Epithelial cell of proximal tubule (primary cell): ENCODE data around the gene IGFALS. TPM values are rescaled to one million over a fixed set of nuclear protein-coding genes. Genes with fewer than 3 reads are reported as not detected.

Experiments
- DNase-seq: peaks from one replicate; pipeline ENCODE4 v3.0.0-alpha.2; 2011; ENCODE audit warnings: low read depth
- H3K4me3 ChIP-seq: 2 replicates; pipeline ENCODE4 v1.5.1; 2011; ENCODE audit warnings: low read depth, mild to moderate bottlenecking, low read length
- total RNA-seq: library from RNA; depleted of rRNA; stranded (reverse); fragments of >200 nt; gene quantifications from 2 replicates; pipeline ENCODE4 v1.2.3, GENCODE V29; 2015
- TF ChIP-seq, protein P1 (sequence below): conservative IDR thresholded peaks from 2 replicates; pipeline ENCODE4 v1.5.1; 2012; ENCODE audit warnings: low read depth, mild to moderate bottlenecking, low read length

IGFALS gene
- total RNA-seq, 1 donor from 2014 or later, result 2.6 TPM

DNA sequence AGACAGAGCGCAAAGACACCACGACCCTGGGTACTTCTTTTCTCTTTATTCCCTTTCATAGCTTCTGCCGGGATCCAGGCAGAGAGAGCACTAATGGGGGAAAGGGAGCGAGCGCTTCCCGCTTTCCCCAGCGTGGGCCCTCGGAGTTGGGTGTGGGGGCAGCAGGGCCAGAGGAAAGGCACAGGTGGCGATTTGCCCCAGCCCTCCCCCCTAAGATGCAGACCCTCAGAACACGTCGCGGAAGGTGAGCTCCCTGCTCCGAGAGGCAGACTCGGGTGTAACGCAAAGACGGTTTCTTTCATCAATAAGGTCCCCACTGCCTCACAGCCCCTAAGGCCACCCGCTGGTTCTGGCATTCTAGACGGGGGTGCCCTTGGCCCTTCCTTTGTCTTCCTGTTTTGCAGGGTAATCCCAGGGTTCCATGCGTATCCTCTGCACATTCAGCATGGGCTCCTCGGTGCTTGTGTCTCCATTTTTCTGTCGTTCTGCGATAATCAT lies 21.6 kb downstream of the IGFALS start:
- TF ChIP-seq, protein P1, sequence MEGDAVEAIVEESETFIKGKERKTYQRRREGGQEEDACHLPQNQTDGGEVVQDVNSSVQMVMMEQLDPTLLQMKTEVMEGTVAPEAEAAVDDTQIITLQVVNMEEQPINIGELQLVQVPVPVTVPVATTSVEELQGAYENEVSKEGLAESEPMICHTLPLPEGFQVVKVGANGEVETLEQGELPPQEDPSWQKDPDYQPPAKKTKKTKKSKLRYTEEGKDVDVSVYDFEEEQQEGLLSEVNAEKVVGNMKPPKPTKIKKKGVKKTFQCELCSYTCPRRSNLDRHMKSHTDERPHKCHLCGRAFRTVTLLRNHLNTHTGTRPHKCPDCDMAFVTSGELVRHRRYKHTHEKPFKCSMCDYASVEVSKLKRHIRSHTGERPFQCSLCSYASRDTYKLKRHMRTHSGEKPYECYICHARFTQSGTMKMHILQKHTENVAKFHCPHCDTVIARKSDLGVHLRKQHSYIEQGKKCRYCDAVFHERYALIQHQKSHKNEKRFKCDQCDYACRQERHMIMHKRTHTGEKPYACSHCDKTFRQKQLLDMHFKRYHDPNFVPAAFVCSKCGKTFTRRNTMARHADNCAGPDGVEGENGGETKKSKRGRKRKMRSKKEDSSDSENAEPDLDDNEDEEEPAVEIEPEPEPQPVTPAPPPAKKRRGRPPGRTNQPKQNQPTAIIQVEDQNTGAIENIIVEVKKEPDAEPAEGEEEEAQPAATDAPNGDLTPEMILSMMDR, result no peak
- DNase-seq, result no peak
- H3K4me3 ChIP-seq, result peak overlapping the region; percentile 85

DNA sequence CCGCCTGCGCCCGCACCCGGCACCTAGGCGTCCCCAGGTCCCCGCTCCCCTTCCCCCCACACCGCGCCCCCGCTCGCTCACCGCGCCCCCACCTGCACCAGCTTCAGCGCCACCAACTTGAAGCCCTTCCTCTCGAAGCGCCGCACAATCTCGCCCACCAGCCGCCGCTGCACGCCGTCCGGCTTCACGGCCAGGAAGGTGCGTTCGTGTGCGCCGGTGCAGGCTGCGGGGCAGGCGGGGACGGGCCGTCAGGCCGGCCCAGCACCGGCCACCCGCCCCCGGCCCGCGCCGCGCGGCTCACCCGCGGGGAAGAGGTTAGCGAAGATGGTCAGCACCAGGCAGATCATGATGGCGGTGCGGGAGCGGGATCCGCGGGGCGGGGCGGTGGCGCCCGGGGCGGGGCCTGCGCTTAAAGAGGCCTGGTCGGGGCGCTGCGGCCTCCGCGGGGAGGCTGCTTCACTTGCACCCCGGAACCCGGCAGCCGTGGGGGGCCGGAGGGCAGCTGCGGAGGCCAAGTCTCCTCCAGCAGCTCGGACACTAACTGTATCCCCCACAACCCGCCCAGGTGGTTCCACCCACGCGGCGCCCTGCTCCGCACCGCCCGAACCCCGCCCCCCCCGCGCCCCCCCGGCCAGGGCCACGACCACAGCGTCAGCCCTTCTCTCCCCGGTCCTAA lies 22.2 kb downstream of the IGFALS start, which contains the start of gene NME3:
TSS of gene NME3 (minus strand) at position 356 of the 676 bp plus-strand sequence. CDS start at position 347, 9 bp downstream.
- peak within 1 kb of the TSS; percentile 85 for H3K4me3 ChIP-seq
- TF ChIP-seq, protein P1, result no peak
- no peak for DNase-seq

DNA sequence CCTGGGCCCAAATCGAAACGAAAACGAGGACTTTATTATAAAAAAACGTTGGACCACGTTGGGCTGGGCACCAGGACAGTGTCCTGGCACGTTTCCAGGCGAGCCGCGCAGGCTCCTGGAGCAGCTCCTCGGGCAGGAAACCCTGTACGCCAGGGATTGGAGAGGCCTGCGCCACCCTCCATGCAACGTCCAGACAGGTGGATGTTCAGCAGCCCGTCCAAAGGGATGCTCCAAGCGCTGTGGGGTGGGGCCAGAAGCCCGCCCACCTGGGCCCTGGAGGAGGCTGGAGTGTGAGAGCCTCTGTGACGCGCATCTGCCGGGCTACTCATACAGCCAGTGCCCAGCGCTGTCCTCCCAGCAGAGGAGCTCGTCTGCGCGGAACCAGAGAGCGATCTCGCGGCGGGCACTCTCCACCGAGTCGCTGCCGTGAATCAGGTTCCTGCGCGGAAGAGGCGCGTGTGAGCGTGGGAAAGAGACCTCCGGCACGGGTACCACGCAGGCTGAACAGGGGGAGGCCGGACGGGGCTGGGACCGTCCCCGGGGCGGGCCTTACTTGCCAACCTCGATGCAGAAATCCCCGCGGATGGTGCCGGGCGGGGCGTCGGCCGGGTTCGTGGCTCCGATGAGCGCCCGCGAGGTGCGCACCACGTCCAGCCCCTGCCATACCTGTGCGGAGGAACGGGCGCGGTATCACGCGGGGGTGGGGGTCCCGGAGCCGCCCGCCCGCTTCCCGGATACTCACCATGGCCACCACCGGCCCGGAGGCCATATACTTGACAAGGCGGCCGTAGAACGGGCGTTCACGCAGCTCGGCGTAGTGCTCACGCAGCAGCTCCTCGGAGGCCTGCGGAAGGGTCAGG lies 22.9 kb downstream of the IGFALS start:
- TF ChIP-seq, protein P1, result no peak
- no peak for DNase-seq
- H3K4me3 ChIP-seq, result peak overlapping the region; percentile 85

- TF ChIP-seq, protein P1, result no peak
- H3K4me3 ChIP-seq, result no peak overlapping the region
- no peak for DNase-seq
These were observed 23.9 kb downstream of the IGFALS start for GRCh38 chr16:1769402-1770300.

DNA sequence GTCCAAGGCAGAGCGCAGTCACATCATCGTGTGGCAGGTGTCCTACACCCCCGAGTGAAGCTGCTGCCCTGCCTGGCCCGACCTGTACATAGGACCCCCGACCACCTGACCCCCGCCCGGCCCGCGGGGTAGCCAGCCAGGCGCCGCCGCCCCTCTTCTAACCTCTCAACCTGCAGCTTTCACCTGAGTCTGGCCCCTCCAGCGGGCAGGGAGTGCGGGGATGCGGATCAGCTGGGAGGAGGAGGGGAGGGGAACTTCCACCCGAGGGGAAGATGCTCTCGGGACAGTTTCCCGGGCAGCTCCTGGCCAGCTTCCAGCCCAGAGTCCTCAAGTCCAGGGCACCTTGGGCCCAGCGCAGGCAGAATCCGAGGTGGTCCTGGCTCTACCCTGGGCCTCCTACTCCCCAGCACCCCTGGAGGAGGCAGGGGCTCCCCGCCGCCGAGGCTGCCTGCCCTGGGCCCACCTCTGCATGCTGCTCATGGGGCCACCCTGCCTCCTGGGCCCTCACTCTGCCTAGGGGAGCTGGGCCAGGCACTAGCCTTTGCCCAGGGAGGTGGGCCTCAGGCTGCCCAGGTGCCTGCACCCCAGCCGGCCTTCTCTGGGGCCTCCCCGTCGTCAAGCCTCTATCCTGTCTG lies 24.6 kb downstream of the IGFALS start:
- TF ChIP-seq, protein P1, result no peak
- no peak for DNase-seq
- H3K4me3 ChIP-seq, result no peak overlapping the region
